ENCODE data around the gene CYB561A3.

CYB561A3 gene

GRCh38 chr11:61335355-61335710 lies 26.3 kb downstream of the CYB561A3 start:
- ATAC-seq, result no peak
- no peak for TF ChIP-seq TSHZ2 (CRISPR knock-in tag; IDR thresholded peaks at IDR 0.05)
- no peak for TF ChIP-seq ZNF70 (CRISPR knock-in tag; IDR thresholded peaks at IDR 0.05)
- no peak for TF ChIP-seq ZFP3 (CRISPR knock-in tag; IDR thresholded peaks at IDR 0.05)
- no peak for TF ChIP-seq RARB (CRISPR knock-in tag; IDR thresholded peaks at IDR 0.05)
- no peak for TF ChIP-seq PATZ1 (CRISPR knock-in tag; IDR thresholded peaks at IDR 0.05; ENCODE audit: borderline replicate concordance)
- TF ChIP-seq ISL1 (CRISPR knock-in tag; IDR thresholded peaks at IDR 0.05), result no peak
- no peak for TF ChIP-seq ESRRG (CRISPR knock-in tag; IDR thresholded peaks at IDR 0.05)
- TF ChIP-seq TOX (CRISPR knock-in tag; IDR thresholded peaks at IDR 0.05; ENCODE audit: borderline replicate concordance), result no peak
- no peak for TF ChIP-seq BACH2 (CRISPR knock-in tag; IDR thresholded peaks at IDR 0.05; ENCODE audit: borderline replicate concordance)
- no peak for TF ChIP-seq ARNTL (CRISPR knock-in tag; IDR thresholded peaks at IDR 0.05; ENCODE audit: borderline replicate concordance, low read depth)
- TF ChIP-seq PPARA (CRISPR knock-in tag; IDR thresholded peaks at IDR 0.05; ENCODE audit: borderline replicate concordance), result no peak
- TF ChIP-seq GLIS3 (CRISPR knock-in tag; IDR thresholded peaks at IDR 0.05), result no peak
- no peak for TF ChIP-seq ZC3H10 (CRISPR knock-in tag; IDR thresholded peaks at IDR 0.05)
- TF ChIP-seq CSDC2 (CRISPR knock-in tag; IDR thresholded peaks at IDR 0.05), result no peak
- no peak for TF ChIP-seq CREB5 (CRISPR knock-in tag; IDR thresholded peaks at IDR 0.05; ENCODE audit: low read depth)
- no peak for TF ChIP-seq ZNF565 (CRISPR knock-in tag; conservative IDR thresholded peaks at IDR 0.05; ENCODE audit: low read depth)
- TF ChIP-seq POU6F1 (CRISPR knock-in tag; IDR thresholded peaks at IDR 0.05; ENCODE audit: borderline replicate concordance, low read depth), result no peak
- TF ChIP-seq ZNF8 (CRISPR knock-in tag; IDR thresholded peaks at IDR 0.05), result no peak

- TF ChIP-seq ZFP30 (CRISPR knock-in tag; IDR thresholded peaks at IDR 0.05) (no peak), POU6F1 (CRISPR knock-in tag; IDR thresholded peaks at IDR 0.05; ENCODE audit: borderline replicate concordance, low read depth) (no peak), RARB (CRISPR knock-in tag; IDR thresholded peaks at IDR 0.05) (no peak), CREB5 (CRISPR knock-in tag; IDR thresholded peaks at IDR 0.05; ENCODE audit: low read depth) (no peak), ISL1 (CRISPR knock-in tag; IDR thresholded peaks at IDR 0.05) (no peak), PPARA (CRISPR knock-in tag; IDR thresholded peaks at IDR 0.05; ENCODE audit: borderline replicate concordance) (no peak), ZNF565 (CRISPR knock-in tag; conservative IDR thresholded peaks at IDR 0.05; ENCODE audit: low read depth) (no peak), SNAI2 (CRISPR knock-in tag; IDR thresholded peaks at IDR 0.05) (no peak), OSR1 (CRISPR knock-in tag; IDR thresholded peaks at IDR 0.05) (no peak), TOX (CRISPR knock-in tag; IDR thresholded peaks at IDR 0.05; ENCODE audit: borderline replicate concordance) (no peak), CSDC2 (CRISPR knock-in tag; IDR thresholded peaks at IDR 0.05) (no peak), ZFP3 (CRISPR knock-in tag; IDR thresholded peaks at IDR 0.05) (no peak), ZNF70 (CRISPR knock-in tag; IDR thresholded peaks at IDR 0.05) (no peak), ARNTL (CRISPR knock-in tag; IDR thresholded peaks at IDR 0.05; ENCODE audit: borderline replicate concordance, low read depth) (no peak)
- no peak for ATAC-seq
These were observed 27.0 kb downstream of the CYB561A3 start for GRCh38 chr11:61334434-61335354.
